Endometrial microvascular endothelial cells (primary cell): ENCODE measurements around the gene TSTD2. TPM values are rescaled to one million over a fixed set of nuclear protein-coding genes. Genes with fewer than 3 reads are reported as not detected.
"Not testable (repeated sequence)": the region's sequence is repeated elsewhere in the genome, so short reads cannot be mapped to it uniquely, and the experiment has no call there.

Experiments
- in situ Hi-C: cut with HindIII; loops from 2 replicates; pipeline ENCODE4 v1.10.0; 2017; ENCODE audit warnings: low sequenced_read_pairs, low pct_unique_long_range_greater_than_20kb; ENCODE audit errors: inconsistent ontology term
- total RNA-seq: library from RNA; depleted of rRNA; stranded (reverse); fragments of >200 nt; gene quantifications from one replicate; pipeline ENCODE4 v1.2.3, GENCODE V29; 2015; ENCODE audit errors: inconsistent ontology term

TSTD2 gene
- total RNA-seq, 1 donor from 2014 or later = 9.5 TPM

DNA sequence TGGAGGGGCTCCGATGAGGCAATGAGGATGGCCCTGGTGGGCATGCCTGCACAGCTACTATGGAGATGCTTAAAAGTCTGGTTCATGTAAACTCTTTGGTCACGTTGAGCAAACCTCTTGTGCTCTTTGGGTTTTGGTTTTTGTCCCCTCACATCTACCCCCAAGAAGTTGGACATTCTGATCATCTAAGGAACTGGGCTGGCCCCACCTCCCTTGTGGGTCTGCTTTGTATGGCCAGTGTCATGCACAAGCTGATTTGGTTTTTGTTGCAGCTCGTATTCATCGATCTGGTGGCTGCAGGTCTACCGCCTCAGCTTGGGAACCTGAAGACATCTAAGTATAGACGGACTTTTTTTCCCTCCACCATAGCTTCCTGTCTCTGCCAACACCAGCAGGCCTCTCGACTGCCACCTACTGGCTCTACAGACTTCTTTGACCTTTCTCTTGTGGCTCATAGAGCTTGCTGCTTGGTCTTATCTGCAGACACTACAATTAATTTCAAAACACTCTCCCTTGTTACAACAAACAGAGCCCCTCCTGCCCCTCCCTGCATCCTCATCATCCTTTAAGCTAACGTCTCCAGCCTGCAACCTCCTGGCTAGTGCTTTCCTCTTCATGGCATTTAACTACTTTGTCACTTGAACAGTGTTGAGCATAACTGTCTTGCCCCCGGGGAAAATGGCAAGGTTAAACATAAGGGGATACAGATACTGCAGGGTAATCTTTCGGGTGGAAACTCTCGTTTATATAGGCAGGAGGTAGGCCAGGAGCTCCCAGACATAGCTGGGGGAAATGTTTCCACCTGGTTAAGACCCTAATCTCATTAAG is 34.5 kb downstream of the TSTD2 start:
- in situ Hi-C loops = no loop called here

DNA sequence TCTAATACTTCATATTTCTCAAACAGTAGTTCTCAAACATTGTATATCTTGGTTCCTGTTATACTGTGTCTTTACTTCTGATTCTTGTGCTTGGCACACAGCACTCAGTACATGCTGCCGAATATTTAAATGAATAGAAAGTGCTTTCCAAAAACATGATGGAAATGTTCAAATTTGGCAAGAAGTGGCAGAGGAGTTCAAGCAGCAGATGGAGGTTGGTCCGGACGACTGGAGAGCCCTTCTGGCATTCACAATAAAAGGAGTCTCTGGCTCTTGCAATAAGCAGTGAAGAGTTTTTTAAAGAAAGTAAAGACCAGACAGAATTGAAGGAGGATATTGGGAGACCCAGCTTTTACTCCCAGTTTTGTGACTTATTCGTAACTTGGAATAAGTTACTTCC is 36.3 kb downstream of the TSTD2 start:
- in situ Hi-C loops = no loop called here

DNA sequence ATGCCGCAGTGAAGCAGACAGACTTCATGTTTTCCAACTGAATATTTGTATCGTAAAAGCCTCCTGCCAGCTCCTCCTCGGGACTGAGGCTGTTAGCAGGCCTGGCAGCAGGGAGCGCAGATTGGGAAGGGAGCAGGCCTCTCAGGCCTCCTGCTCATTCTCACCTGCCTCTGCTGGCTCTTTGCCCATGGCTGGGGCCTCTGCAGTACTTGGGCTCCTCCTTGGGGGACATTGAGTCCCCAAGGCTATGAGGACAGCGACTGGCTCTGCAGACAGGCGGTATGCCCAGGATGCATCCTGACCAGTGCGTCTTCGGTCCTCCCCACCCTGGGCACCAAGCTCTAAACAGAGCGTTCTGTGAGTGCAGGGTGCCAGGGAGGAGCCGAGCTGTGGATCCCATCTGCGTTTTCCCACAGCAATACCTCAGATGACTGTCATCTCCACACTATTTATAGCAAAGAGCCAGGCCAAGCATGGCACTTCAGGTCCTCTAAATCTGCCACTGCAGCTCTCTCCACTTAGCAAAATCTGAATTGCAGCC is 38.7 kb downstream of the TSTD2 start:
- in situ Hi-C loops = no loop called here

DNA sequence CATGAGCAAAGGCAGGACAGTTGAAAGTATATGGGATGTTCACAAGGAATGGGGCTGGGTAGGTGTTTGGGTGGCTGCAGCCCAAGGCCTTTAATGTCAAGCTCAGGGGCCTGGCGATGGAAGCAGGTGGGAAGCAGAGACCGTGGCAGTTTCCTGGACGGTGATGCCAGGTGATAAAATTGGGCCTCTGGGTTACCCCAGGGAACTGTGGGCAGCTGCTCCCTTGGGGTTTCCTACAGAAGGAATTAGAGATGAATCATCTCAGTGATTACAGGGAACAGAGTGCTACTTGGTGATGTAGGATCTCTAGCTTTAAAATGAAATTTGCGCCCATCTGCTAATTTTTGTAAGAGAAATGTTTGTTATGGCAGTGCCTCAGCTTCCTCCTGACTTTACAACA is 39.2 kb downstream of the TSTD2 start:
- in situ Hi-C loops = no loop called here

DNA sequence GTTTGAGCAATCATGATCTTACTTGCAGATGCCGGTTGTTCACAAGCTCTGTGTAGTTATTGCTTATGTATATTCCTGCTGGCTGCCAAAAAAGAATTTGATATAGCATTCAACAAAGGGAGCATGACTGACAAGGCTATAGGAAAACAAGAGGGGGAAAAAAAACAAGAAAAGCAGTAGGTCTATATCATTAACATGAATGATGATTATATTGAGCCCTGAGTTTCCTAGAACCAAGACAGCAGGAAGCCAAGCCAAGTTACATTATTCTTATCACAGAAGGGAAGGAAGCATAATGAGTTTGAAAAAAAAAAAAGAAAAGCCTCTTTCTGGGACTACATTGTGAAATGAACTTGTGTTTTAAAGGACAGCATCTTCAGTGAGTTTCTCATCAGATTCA is 41.0 kb downstream of the TSTD2 start:
- in situ Hi-C loops = no loop called here

DNA sequence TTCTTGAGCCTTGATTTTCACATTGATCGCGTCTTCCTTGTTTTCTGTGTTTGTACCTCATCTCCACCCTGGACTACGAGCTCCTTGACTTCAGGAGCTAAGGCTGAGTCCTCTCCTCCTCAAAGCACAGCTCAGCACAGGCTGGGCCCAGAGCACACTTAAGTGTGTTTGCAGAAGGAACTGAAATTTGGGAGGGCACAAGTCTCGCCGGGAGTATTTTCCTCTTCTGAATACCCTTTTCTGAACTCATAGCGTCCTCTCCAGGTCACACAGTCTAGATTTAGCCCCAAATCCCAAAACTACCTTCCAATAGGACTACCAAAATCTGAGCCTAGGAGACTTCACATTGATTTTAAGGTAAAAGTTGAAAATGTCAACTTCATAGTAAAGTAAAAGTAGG is 41.6 kb downstream of the TSTD2 start:
- in situ Hi-C loops = no loop called here

DNA sequence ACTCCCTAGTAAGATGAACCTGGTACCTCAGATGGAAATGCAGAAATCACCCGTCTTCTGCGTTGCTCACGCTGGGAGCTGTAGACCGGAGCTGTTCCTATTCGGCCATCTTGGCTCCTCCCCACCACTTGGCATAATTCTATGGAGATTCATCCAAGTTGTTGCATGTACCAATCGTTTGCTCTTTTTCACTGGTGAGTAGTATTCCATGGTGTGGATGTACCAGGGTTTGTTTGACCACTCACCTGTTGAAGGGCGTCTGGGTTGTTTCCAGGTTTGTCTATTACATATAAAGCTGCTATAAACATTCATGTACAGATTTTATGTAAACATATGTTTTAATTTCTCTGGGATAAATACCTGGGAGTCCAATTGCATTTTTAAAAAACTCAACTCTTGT is 46.3 kb downstream of the TSTD2 start:
- in situ Hi-C loops = not testable (repeated sequence)

DNA sequence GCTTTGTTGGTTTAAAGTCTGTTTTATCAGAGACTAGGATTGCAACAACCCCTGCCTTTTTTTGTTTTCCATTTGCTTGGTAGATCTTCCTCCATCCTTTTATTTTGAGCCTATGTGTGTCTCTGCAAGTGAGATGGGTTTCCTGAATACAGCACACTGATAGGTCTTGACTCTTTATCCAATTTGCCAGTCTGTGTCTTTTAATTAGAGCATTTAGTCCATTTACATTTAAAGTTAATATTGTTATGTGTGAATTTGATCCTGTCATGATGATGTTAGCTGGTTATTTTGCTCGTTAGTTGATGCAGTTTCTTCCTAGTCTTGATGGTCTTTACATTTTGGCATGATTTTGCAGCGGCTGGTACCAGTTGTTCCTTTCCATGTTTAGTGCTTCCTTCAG is 48.4 kb downstream of the TSTD2 start:
- in situ Hi-C loops = not testable (repeated sequence)

DNA sequence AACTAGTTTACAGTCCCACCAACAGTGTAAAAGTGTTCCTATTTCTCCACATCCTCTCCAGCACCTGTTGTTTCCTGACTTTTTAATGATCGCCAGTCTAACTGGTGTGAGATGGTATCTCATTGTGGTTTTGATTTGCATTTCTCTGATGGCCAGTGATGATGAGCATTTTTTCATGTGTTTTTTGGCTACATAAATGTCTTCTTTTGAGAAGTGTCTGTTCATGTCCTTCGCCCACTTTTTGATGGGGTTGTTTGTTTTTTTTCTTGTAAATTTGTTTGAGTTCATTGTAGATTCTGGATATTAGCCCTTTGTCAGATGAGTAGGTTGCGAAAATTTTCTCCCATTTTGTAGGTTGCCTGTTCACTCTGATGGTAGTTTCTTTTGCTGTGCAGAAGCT is 51.6 kb downstream of the TSTD2 start:
- in situ Hi-C loops = not testable (repeated sequence)

DNA sequence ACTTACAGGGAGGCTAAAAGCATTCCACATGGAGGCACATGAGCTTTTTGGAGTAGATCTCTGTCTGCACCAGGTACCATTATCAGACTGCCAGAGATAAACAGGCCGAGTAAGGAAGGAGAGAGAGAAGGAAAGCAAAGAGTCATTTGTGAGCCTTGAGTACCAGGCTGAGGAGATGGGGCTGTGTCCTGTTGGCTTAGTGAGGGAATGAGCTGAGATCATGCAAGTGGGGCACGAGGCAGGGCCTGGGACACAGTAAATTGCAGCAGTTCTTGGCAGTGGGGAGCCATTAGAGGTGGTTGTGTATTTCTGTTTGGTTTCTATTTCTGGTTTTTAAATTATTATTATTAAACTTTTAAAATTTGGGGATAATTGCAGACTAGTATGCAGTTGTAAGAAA is 53.3 kb downstream of the TSTD2 start:
- in situ Hi-C loops = no loop called here

DNA sequence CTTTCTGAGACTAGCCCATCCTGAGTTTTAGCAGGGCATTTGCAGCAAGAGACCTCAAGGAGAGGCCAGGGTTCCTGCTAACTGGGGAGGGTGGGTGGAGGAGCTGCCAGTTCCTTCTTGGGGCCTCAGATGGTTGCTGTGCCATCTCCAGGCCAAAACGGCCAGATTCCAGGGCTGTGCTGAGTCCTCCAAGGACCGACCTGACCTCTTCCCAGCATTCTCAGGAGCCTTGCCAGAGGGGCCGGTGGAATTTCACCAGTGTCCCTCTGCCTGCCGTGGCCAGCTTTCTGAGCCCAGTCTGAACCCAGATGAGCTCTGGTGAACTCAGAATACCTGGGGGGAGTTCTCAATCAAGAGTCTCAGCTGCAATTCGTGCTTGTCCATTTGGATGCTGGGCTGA is 54.3 kb downstream of the TSTD2 start:
- in situ Hi-C loops = no loop called here

DNA sequence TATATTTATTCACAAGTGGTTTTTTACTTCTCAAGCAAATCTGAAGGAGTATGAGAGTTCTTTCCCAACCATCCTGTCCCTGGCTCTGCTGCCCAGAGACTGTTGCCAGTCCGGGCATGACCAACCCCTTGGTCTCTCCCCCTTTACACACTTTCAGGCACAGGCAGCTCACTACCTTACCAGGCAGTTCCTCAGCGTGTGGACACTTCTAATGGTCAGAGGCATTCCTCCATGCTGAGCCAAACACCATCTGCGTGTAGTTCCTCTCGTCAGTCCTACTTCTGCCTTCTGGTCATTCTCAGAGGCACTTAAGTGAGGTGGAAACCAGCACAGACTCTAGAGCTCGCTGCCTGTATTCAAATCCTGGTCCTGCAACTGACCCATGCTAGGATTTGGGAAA is 56.1 kb downstream of the TSTD2 start:
- in situ Hi-C loops = no loop called here

DNA sequence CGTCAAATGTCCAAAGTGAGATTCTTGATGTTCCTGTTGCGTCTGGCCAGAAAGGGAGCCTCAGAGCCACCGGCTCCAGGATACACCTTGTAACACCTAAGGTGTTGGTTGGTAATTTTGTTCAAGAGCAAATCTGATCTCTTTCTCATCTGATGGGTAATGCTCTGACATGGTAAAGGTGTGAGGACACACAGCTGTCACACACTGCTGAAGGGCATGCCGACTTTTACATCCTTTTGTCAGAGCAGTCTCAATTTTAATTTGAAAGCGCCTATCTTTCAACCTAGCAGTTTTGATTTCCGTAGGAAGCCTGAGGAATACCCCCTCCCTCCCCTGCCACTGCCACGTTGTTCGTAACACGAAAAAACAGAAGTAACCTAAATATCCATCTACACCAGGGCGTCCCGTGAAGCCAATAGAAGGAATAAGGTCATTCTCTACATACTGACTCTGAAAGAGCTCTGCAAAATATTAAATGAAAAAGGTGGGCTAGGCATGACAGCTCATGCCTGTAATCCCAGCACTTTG is 57.4 kb downstream of the TSTD2 start:
- in situ Hi-C loops = no loop called here

DNA sequence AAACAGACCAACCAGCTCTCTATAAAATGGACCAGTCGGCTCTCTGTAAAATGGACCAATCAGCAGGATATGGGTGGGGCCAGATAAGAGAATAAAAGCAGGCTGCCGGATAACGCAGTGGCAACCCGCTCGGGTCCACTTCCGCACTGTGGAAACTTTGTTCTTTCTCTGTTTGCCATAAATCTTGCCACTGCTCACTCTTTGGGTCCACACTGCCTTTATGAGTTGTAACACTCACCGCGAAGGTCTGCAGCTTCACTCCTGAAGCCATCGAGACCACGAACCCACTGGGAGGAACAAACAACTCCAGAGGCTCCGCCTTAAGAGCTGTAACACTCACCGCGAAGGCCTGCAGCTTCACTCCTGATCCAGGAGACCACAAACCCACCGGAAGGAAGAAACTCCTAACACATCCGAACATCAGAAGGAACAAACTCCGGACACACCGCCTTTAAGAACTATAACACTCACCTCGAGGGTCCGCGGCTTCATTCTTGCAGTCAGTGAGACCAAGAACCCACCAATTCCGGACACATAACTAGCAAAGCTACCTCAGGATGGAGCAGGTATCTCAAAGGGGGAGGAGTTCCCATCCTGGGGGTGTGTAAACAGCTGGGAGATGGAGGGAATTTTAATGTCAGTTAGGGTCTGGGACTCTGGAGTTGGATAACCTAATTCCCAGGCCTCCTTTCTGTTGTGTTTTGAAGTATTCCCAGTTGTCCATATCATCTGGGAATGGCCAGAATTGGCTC is 58.1 kb downstream of the TSTD2 start:
- in situ Hi-C loops = not testable (repeated sequence)

DNA sequence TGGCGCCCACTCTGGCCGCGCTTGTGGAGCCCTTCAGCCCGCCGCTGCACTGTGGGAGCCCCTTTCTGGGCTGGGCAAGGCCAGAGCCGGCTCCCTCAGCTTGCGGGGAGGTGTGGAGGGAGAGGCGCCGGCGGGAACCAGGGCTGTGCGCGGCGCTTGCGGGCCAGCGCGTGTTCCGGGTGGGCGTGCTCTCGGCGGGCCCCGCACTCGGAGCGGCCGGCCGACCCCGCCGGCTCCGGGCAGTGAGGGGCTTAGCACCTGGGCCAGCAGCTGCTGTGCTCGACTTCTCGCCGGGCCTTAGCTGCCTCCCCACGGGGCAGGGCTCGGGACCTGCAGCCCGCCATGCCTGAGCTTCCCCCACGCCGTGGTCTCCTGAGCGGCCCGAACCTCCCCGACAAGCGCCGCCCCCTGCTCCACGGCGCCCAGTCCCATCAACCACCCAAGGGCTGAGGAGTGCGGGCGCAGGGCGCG is 59.0 kb downstream of the TSTD2 start:
- in situ Hi-C loops = not testable (repeated sequence)

DNA sequence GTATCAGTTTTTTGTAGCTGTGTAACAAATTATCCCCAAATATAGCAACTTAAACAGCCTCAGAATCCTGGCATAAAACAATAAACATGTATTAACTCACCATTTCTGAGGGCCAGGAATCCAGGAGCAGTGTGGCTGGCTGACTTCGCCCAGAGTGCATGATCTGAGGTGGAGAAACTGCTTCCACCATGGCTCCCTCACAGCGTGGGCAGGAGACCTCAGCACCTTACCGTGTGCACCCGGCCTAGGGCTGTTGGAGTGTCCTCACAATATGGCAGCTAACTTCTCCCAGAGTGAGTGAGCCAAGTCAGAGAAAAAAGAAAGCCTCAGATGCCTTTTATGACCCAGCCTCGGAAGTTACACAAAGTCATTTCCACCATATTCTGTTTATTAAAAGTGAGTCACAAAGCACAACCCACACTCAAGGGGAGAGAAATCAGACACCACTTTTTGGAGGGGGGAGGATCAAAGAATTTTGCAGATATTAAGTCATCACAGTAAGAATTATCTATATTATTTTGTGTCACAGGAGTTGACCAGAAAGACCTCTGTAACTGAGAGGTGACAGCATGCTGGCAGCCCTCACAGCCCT is 59.6 kb downstream of the TSTD2 start:
- in situ Hi-C loops = no loop called here

DNA sequence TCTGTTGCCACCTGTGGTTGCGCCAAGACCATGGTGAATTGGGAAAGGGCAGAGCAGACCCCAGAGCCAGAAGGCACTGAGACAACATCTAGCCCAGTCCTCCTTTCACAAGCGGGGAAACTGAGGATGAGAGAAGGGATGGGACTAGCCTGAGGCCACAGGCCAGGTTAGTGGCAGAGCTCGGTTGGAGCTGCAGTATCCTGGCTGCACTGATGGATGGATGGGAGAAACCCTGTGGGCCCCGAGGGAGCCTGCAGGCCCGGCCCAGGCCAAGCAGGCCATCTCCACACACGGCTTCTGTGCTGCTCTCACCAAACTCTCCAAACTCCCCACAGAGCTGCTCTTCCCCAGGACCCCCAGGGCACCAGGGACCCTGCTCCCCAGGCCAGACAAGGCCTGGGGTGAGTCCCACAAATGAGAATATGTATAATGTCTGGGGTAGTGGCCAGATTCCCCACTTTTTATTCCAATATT is 60.2 kb downstream of the TSTD2 start:
- in situ Hi-C loops = no loop called here

DNA sequence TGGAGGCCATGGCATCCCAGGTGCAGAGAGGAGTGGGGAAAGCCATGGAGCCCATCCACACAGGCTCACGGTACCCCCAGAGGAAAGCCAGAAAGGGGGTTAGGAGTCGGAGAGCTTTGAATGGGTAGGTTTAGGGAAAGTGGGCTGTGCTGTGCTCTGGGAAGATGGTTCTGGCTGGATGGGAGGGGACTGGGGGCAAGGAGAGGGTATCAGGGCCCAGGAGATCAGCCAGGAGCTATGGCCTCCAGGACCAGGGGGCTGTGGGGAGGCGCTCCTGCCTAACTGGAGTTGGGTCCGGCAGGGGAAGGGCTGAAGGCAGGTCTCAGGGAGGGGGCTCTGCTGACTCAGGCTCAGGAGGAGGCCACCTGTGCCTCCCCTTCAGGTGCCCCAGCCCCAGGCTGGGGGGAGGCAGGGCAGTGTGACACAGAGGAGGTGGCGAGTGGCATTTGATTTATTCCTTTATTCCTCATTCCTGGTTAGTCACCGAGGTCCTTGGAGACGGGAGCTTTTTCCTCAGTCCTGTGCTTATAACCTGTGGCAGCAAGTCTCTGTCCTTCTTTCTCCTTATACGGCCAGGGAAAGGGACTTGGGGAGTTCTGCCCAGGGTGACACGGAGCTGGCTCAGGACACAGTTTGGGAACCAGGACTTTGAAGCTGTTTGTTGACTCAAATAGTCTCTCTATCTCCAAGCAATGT is 60.8 kb downstream of the TSTD2 start:
- in situ Hi-C loops = no loop called here

DNA sequence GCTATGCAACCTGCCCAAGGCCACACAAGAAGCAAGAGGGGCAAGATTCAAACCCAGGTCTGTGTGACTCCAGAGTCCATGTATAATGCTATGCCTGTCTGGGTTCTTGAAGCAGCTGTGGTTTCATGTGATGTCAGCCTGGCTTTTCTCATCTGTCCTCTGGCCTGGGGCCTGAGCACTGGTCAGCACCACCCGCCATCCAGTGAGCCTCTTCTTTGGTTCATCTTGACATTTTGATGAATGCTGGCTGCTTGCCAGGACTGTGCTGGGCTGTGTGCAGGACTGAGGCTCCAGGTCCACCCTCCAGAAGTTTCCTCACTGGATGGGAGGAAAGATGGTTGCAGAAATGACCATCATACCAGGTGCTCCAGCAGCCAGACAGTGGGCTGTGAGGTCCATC is 61.5 kb downstream of the TSTD2 start:
- in situ Hi-C loops = no loop called here
